NCI-H1092 treated with DMSO at 0.1 percent for 48 hours (cell line): ENCODE data around the gene DGCR6L.
"Not testable (repeated sequence)": the region's sequence is repeated elsewhere in the genome, so short reads cannot be mapped to it uniquely, and the experiment has no call there.

ENCODE experiments used
- DNase-seq: peaks from one replicate; lab custom pipeline; 2025; lab: John Stamatoyannopoulos, UW

The DGCR6L gene

DNA sequence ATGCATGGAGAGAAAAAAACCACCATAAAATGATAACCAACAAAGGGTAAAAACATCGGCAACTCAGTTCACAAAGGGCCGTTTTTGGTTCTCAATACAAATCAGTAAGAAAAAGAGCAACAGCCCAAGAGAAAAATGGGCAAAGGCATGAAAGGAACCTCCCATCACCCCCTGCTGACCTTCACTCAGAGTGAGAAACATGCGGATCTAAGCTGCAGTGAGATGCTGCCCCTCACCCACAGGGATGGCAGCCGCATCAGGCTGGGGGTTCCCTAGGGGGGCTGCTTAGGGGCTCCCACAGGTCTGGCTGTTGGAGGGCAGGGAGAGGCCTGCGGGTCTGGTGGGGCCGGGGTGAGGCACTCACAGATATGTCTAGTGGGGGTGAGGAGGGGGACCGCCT is 44.5 kb downstream of the DGCR6L start:
- DNase-seq: not testable (repeated sequence)

DNA sequence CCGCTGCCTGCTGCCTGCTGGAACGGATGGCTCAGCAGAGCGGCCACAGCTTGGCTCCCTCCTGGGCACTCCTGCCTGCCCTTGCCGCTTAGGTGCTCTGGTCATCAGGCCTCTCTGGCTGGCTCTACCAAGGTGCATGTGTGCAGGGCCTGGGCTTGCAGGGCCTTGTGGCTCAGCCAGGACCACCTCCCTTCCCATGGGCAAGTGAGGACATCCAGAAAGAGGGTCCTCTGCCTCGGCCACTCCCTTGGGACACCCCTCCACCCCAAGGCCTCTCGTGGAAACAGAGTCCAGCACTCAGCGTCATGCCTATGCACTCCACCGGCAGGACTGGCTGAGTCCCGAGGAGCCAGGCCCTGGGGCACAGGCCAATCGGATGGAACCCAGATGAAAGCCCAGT is 45.5 kb downstream of the DGCR6L start:
- not testable (repeated sequence) for DNase-seq

DNA sequence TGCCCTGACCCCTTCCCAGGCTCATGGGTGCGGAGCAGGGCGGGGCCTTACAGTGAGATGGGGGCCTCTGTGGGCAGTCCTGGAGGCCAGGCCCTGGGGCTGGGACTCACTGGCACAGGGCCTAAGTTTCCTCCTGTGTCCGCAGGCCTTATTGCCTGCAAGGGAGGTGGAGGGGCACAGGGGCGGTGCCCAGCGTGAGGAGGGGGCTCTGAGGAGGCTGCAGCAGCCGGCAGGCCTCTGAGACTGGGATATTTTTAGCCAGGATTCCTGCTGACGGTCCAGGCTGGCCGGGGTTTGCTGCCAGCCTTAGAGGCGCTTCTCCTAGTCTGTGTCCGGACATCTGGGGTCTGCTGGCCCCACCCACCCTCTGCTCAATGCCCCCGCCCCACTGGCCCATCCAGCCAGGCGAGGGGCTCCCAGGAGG is 46.1 kb downstream of the DGCR6L start:
- DNase-seq: no peak

DNA sequence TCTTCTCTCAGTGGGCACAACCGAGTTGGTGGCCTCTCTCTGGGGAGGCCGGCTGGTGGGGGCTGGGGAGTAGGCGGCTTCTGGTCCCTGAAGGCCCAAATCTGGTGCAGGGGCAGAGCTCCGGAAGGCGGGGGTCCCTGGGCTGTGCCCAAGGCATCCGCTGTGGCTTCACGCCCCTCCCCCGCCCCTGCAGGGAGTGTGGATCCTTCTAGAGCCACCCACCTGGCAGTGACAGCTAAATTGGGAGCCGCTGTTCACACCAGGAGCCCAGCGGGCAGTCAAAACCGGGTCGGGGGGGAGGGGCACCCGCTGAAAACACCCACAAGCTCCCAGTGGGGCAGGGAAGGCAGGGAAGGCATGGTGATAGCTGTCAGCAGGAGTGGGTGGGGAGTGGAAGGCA is 47.2 kb downstream of the DGCR6L start:
- DNase-seq: no peak

DNA sequence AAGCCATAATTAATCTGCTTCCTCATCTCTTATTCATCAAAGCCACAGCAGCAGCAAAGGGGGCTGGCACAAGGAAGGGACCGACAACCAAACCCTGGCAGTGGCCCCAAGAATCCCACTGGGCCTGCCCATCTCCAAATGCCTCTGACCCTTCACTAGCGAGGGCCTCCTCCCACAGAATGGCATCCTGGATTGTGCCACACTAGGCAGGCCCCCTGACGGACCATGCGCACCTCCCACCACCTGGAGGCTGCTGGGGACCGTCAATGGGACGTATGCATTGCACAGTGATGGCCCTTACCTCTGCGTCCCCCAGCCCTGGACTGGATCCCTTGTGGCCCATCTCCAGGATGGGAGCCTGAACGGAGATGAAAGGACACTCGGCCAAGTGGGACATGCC is 47.7 kb downstream of the DGCR6L start:
- no peak for DNase-seq

DNA sequence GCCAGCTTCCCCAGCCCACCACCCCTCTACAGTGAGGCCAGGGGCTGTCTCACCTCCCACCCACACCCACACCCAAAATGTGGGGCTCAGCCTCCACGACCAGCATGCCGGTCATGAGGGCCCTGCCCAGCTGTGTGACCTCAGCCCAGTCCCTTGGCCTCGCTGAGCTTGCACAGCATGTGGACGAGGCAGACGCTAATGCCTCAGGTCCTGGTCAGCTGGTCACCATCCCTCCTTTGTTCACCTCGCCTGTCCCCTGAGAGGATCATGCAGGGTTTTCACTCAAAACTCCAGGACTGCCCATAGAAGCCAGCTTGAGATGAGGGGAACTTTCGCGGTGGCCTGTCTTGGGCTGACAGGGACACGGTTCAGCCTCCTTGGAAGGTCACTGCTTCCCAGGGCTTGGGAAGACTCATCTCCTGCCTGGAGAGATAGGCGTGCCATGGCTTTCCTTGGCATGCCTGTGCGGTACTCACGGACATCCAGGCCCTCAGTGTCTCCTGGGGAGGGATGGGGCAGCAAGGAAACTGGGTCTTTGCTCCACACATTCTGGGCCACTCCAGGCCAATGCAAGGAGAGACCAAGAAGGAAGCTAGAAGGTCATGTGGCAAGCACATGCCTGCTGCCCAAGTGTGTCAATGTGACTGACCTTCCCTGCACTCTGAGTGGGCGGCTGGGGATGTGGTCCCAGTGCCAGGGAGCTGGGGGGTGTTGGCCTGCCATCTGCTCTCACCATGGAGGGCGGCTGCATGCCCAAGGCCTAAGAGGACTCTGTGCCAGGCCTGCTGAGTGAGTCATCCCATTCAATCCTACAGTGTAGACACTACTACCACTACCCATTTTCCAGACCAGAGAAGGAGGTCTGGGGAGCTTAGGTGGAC is 48.5 kb downstream of the DGCR6L start:
- DNase-seq: no peak

DNA sequence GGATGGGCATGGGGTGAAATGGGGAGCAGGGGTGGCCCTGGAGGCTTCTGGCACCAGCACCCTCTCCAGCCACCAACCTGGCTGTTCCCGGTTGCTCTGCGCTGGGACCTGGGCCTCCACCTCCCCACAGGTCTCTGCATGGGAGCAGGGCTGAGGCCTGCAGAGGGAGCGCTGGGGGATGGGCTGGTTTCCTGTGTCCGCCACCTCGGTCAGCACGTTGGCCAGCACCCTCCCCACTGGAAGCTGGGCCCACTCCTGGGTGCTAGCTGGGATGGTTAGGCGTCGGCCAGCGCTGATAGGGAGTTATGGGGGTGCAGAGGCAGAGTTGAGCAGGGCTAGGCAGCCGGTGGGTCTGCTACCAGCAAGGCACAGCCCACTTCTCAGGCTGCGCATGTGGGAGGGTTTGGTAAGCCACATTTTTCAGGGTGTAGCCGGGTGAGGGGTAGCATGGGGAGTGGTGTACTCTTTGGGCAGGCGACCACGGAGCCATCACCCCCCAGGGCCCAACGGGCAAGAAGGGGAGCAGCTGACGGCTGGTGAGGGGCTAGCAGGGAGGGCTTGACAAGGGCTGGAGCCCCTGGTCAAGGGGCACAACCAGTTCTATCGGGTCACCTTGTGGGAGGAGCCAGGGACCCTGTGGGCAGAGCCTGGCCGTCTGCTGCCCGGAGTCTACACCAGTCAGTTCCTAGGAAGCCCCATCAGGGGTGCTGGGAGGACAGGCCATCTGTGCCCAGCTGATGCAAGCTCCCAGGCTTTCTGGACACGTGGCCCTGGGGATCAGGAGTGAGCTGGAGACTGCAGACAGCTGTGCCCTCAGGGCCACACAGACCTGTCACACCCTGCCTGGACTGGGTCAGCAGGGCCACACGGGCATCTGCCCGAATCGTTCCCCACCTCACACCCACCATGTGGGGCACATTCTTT is 49.4 kb downstream of the DGCR6L start:
- DNase-seq: not testable (repeated sequence)

DNA sequence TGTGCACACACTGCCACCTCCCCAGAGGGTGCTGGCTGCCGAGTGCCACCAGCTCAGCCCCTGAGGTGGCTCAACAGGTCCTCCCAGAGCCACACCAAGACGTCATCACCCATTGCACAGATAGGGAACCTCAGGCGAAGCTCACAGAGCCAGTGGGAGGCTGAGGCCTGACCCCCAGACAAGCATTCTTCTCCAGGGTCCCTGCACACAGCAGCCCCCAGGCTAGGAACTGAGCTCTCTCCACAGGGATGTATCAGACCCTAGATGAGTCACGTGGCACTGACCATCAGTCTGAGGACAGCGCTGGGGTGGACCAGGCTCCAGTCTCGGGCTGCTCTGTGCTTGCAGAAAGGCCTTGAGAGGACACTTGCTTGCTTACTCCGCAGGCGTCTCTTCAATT is 50.2 kb downstream of the DGCR6L start:
- DNase-seq: not testable (repeated sequence)

DNA sequence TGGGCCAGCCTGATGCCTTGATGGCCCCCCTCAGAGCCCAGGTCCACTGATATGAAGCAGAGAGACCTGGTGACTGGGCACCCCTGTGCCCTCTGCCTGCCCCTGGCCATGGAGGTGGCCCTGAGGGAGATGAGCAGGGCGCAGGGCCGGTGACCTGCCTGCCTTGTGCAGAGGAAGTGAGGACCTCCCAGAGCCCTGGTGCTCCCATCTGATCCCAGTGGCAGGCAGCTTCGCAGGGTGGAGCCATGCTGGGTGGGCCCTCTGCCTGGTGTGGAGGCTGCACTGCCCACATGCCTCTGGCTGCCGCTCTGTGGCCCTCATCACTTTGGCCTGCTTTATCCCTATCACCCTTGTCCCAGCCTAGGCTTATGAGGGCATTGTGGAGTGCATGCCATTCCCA is 50.7 kb downstream of the DGCR6L start:
- not testable (repeated sequence) for DNase-seq

DNA sequence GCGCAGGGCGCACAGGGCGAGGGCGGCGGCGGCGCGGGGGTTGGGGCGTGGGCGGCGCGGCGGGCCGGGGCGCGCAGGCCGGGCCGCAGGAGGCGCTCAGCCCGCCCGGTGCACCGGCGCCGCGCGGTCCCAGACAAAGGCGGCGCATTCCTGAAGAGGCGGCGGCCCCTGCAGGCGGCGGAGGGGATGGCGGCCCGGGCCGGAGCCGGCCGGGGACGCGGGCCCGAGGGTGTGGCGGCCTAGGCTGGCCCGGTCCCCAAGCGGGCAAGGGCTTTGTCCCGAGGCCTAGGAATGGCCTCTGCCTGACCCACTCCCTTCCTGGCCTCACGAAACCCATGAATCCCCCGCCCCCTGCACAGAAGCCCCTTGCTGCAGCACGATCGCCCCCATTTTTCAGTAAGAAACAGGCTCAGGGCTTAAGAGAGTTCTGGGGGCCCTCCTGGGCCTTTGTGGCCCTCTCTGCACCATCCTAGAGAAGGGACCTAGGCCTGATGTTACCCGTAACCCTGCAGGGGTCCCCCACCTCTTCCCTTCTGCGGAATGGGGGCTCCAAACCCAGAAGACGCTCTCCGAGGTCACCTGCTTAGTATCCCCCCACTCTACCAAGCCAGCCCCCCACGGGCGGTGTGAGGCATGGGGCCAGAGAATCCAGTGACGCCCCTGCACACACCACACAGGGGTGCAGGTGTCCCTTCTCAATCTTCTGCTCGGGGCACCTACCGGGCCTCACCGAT is 51.4 kb downstream of the DGCR6L start, which contains the start of gene RTN4R:
TSS of gene RTN4R (minus strand) at position 40 of the 734 bp plus-strand sequence. CDS start 226 bp downstream, outside the sequence.
- DNase-seq: peak; percentile 46

DNA sequence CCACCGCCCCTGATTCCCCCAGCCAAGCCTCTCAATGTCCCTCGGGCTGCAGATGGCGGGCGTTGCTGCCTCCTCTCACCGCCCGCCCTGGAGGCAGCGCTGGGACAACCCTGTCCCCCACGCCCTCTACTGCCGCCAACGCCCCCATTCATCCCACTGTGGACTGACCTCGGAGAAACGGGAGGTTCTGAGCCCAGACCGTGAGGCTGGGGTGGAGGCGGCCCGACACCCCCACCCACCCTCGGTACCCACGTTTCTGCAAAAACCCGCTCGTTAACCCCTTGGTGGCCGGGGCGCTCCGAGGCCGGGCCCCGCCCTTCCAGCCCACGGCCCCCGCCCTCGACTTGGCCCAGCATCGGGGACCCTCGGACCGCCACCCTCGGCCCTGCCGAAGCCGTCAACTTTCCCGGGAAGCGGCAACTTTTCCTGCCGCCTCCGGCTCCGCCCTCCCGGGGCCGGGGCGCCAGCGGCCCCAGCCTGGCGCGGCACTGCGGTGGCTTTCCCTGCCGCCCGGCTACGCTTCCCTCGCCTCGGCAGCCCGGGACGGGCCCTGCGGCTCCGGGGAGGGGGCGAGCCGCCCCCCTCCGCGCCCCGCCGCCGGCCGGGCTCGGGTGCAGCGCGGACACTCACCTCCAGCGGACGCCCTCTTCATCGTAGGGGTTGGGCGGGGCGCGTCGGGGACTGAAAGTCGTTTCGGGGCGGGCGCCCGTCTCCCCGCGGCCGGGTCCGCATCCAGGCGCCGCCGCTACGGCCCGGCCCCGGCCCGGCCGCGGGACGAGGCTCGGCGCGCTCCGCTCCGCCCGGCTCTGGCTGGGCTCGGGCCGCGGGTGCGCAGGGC is 52.2 kb downstream of the DGCR6L start:
- DNase-seq: no peak

DNA sequence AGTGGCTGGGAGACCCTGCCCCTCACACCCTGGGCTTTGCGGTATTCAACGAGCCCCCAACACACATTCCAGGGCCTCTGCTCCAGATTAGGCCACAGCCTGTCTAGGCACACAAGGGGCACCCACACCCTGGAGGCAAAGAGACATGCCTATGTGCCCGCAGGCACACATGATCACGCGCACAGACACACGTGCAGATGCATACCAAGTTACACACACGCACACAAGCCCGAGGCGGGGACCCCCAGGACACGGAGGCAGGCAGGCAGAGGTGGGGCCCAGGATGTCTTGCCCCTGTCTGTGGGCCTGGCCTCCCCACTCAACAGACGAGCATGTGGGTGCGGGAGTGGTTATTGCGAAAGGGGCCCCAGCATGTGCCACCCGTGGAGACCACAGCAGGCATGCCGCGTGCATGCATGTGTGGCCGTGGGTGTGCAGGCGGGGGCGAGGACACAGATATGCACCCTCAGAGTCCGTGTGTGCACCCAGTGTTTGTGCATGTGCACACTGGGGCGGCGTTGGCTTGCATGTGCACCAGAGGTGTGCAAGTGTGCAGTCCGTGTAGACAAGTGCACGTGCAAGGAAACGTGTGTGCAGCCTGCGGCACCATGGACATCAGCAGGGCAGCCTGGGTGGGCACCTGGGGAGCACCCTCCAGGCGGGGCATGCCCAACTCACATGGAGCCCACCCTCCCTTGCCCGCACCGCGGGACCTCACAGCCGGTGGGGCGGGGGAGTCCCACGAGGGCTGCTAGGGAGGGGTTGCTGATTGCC is 53.0 kb downstream of the DGCR6L start:
- not testable (repeated sequence) for DNase-seq

DNA sequence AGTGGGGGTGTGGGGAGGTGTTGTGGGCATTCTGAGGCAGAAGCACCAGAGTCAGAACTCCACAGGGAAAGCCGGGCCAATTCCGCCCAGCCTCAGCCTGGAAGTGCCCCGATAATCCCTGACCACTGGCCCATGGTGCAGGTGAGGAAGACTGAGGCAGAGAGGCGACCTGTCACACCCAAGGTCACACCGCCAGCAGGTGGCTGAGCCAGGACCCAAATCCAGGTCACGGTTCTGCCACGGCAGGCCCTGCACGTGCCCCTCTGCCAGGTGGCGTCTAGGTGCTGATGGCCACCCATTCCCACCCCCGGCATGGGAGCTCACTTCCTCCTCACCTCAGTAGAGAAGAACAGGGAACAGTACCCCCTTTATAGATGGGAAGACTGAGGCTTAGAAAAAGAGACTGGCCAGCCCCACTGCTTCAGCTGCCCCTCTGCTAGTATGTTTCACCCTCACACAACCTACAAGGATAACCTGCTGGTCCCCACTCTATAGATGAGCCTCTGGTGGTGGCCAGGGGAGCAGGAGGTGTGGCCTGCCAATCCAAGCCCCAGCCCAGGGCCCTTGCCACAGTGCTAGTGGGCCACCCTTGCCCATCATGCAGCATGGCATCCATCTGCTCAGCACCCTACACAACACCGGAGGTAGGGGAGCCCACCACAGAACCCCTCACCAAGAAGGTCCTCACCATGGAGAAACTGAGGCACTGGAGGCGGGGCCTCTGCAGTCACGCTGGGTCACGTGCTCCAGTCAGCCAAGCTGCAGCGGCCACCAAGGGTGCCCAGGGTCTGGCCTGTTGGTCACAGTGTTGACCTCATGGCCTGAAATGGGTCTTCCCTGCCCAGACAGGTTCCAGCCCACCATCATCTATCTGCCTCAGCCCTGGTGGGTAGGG is 53.8 kb downstream of the DGCR6L start:
- DNase-seq: not testable (repeated sequence)

DNA sequence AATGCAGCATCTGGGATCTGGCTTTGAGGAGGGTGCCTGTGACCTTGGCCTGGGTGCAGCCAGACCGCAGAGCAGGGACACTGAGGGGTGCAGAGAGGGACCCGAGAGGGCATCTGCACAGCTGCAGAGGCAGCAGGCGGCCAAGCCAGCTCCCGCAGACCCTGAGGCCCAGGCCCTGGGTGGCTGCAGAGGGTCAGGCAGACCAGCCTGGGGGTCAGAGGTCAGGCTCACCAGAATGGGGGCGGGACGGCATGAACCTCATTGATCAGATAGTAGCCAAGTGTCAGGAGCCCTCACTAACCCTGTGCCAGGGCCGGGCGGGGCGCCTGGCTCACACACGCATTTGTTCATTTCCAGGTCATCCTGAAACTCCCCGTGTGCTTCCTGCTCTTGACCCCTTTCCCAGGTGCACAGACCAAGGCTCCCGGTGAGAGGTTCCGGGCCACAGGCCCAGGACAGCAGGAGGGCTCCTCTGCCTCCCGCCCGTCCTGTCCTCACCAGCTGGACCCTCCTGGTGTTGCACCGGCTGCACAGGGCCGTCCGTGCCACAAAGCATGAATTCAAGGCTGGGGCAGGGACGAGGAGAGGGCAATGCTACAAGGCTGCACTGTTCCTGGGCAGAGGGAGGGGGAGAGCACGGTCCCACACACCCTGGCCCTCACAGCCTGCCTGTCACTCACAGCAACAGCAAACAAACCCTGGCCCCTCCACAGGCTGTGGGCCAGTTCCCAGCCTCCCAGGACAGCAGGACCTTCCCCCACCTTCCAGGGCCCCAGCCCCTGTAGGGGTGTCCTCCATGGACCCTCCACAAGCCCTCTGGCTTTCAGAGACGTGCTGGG is 55.0 kb downstream of the DGCR6L start:
- DNase-seq: no peak
